TTC549 (cell line): ENCODE data around the gene SPANXN1.
"Not testable (repeated sequence)": the region's sequence is repeated elsewhere in the genome, so short reads cannot be mapped to it uniquely, and the experiment has no call there.

Experiments used
- FAIRE-seq: peaks from 2 replicates; lab custom pipeline; 2012; peaks lifted over from hg19 to GRCh38; lab: Jason Lieb, UNC

SPANXN1 gene

GRCh38 chrX:145247203-145247602 is at the start of gene SPANXN1:
Gene SPANXN1 (plus strand): TSS chrX:145247503. CDS start chrX:145247587, 84 bp downstream.
- FAIRE-seq, result not testable (repeated sequence)

DNA sequence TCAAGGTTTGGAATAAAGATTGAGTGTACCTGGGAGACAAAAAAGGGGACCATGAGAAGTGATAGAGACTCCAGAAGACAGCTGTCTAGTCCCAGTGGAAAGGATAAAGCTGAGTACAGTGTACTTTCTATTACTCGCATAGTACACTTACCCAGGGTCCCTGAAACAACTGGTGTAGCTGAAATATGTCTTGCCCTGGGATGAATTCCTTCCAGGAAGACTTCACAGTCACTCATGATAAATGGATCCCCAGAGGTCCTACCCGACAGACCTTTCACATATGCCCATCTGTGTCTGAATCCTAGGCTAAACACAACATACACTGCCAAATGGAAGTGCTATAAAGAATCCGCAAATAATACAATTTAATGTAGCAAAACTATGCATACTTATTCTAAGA is 48.2 kb upstream of the SPANXN1 start:
- FAIRE-seq, result no peak

- no peak for FAIRE-seq
Measured at GRCh38 chrX:145213504-145213903, 33.8 kb upstream of the SPANXN1 start.

DNA sequence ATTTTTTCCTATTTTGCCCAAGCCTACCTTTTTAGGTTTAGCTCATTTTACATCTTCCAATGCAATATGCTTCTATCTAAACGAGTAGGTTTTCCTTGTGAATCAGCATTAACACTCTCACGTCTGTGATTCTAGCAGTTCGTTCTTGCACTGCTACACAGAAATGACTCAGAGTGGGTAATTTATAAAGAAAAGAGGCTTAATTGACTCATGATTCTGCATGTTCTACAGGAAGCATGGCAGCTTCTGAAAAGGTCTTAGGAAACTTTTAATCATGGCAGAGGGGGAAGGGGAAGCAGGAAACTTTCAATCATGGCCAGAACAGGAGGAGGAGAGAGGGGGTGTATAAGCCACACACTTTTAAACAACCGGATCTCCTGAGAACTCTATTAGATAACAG is 44.9 kb downstream of the SPANXN1 start:
- FAIRE-seq, result no peak
